Ascending aorta (tissue), 2 donors: ENCODE measurements around the gene SMIM20. TPM values are rescaled to one million over a fixed set of nuclear protein-coding genes. Genes with fewer than 3 reads are reported as not detected.

ENCODE experiments used
- DNase-seq, 2 donors: peaks; one replicate each; pipeline ENCODE4 v3.0.0-alpha.2; 2019; ENCODE audit warnings: low spot score in 2 of 2
- H3K27ac ChIP-seq, 2 donors: fragments of 200-600 bp; sonication (generic); one replicate each; pipeline ENCODE4 v1.5.1; 2016 to 2017; ENCODE audit warnings: mild to moderate bottlenecking in 1 of 2
- H3K27me3 ChIP-seq: fragments of 200-600 bp; sonication (generic); one replicate; pipeline ENCODE4 v1.5.1; 2017
- H3K36me3 ChIP-seq, 2 donors: fragments of 200-600 bp; sonication (generic); one replicate each; pipeline ENCODE4 v1.5.1; 2016
- H3K4me1 ChIP-seq, 2 donors: fragments of 200-600 bp; sonication (generic); one replicate each; pipeline ENCODE4 v1.5.1; 2016 to 2017; ENCODE audit warnings: mild to moderate bottlenecking in 1 of 2
- H3K4me3 ChIP-seq, 2 donors: fragments of 200-600 bp; sonication (generic); one replicate each; pipeline ENCODE4 v1.5.1; 2016 to 2017; ENCODE audit warnings: mild to moderate bottlenecking in 1 of 2
- H3K9me3 ChIP-seq, 2 donors: fragments of 200-600 bp; sonication (generic); one replicate each; pipeline ENCODE4 v1.5.1; 2016
- CTCF ChIP-seq, 3 experiments: fragments of 200-600 bp in 2 of 3; fragments of 450-650 bp in 1 of 3; sonication (generic) in 2 of 3; IDR thresholded peaks; one replicate each; pipeline ENCODE4 v1.5.1; 2016 to 2019; ENCODE audit warnings: antibody characterized with exemption in 3 of 3, mild to moderate bottlenecking in 1 of 3, moderate library complexity in 1 of 3
- intact Hi-C: fragments of 100-400 bp; cut with DNase I; formaldehyde crosslinking; loops from one replicate; pipeline ENCODE4 v1.15.1; 2023
- total RNA-seq: library from RNA; depleted of rRNA; stranded (reverse); fragments of >200 nt; gene quantifications from one replicate; pipeline ENCODE4 v1.1.0, GENCODE V29; 2016

Gene SMIM20
- total RNA-seq, 1 donor from 2014 or later, result 5.7 TPM

- no peak overlapping the region for H3K4me3 ChIP-seq
- TF ChIP-seq CTCF (IDR thresholded peaks at IDR 0.05), result no peak
- intact Hi-C loops, result no loop called here
- no peak for DNase-seq
- H3K4me1 ChIP-seq, result no peaks in the 10 kb centered on the region
- H3K27ac ChIP-seq, result no peak overlapping the region
- H3K27me3 ChIP-seq, result no peaks in the 10 kb centered on the region
- H3K9me3 ChIP-seq, result no peaks in the 10 kb centered on the region
- no peaks in the 10 kb centered on the region for H3K36me3 ChIP-seq
These were observed 39.7 kb downstream of the SMIM20 start for GRCh38 chr4:25953740-25954139.

- H3K4me1 ChIP-seq, result no peaks in the 10 kb centered on the region
- no peak overlapping the region for H3K27ac ChIP-seq
- H3K4me3 ChIP-seq, result no peak overlapping the region
- intact Hi-C loops, result no loop called here
- DNase-seq, result no peak
- no peaks in the 10 kb centered on the region for H3K27me3 ChIP-seq
- no peaks in the 10 kb centered on the region for H3K36me3 ChIP-seq
- TF ChIP-seq CTCF (IDR thresholded peaks at IDR 0.05), result no peak
- no peaks in the 10 kb centered on the region for H3K9me3 ChIP-seq
These were observed 40.4 kb downstream of the SMIM20 start for GRCh38 chr4:25954293-25954904.

- intact Hi-C loops, result no loop called here
- Histone ChIP-seq H3K36me3 (no peaks in the 10 kb centered on the region), H3K27ac (no peak overlapping the region), H3K4me1 (no peaks in the 10 kb centered on the region), H3K27me3 (no peaks in the 10 kb centered on the region), H3K9me3 (no peaks in the 10 kb centered on the region), H3K4me3 (no peak overlapping the region)
- DNase-seq, result no peak
- no peak for TF ChIP-seq CTCF (IDR thresholded peaks at IDR 0.05)
These were observed 41.7 kb downstream of the SMIM20 start for GRCh38 chr4:25955705-25956104.

- H3K36me3 ChIP-seq, result no peaks in the 10 kb centered on the region
- no peaks in the 10 kb centered on the region for H3K9me3 ChIP-seq
- no peak overlapping the region for H3K27ac ChIP-seq
- no peak overlapping the region for H3K4me3 ChIP-seq
- intact Hi-C loops, result no loop called here
- H3K27me3 ChIP-seq, result no peaks in the 10 kb centered on the region
- TF ChIP-seq CTCF (IDR thresholded peaks at IDR 0.05), result no peak
- no peak for DNase-seq
- H3K4me1 ChIP-seq, result no peaks in the 10 kb centered on the region
These were observed 42.2 kb downstream of the SMIM20 start for GRCh38 chr4:25956260-25956659.

- Histone ChIP-seq H3K4me1 (no peaks in the 10 kb centered on the region), H3K27ac (no peak overlapping the region), H3K4me3 (no peak overlapping the region), H3K36me3 (no peaks in the 10 kb centered on the region), H3K27me3 (no peaks in the 10 kb centered on the region), H3K9me3 (no peaks in the 10 kb centered on the region)
- intact Hi-C loops, result no loop called here
- no peak for TF ChIP-seq CTCF (IDR thresholded peaks at IDR 0.05)
- no peak for DNase-seq
These were observed 44.1 kb downstream of the SMIM20 start for GRCh38 chr4:25958110-25958509.

GRCh38 chr4:25962393-25962792 lies 48.4 kb downstream of the SMIM20 start:
- H3K27me3 ChIP-seq, result no peaks in the 10 kb centered on the region
- no peak for DNase-seq

More at GRCh38 chr4:25962393-25962792, 48.4 kb downstream of the SMIM20 start:
- H3K9me3 ChIP-seq, result no peaks in the 10 kb centered on the region
- intact Hi-C loops, result no loop called here
- no peaks in the 10 kb centered on the region for H3K36me3 ChIP-seq
- TF ChIP-seq CTCF (IDR thresholded peaks at IDR 0.05), result no peak
- no peak overlapping the region for H3K27ac ChIP-seq
- H3K4me3 ChIP-seq, result no peak overlapping the region
- H3K4me1 ChIP-seq, result no peaks in the 10 kb centered on the region
